HG02623 (cell line): ENCODE measurements around the gene TBCB.
"Not testable (repeated sequence)": the region's sequence is repeated elsewhere in the genome, so short reads cannot be mapped to it uniquely, and the experiment has no call there.

ENCODE experiments used
- ATAC-seq: cut with Tn5 transposase; IDR thresholded peaks from one replicate; pipeline ENCODE4 v1.9.1; 2021; ENCODE audit warnings: moderate library complexity; ENCODE audit not compliant: unreplicated experiment

TBCB gene

DNA sequence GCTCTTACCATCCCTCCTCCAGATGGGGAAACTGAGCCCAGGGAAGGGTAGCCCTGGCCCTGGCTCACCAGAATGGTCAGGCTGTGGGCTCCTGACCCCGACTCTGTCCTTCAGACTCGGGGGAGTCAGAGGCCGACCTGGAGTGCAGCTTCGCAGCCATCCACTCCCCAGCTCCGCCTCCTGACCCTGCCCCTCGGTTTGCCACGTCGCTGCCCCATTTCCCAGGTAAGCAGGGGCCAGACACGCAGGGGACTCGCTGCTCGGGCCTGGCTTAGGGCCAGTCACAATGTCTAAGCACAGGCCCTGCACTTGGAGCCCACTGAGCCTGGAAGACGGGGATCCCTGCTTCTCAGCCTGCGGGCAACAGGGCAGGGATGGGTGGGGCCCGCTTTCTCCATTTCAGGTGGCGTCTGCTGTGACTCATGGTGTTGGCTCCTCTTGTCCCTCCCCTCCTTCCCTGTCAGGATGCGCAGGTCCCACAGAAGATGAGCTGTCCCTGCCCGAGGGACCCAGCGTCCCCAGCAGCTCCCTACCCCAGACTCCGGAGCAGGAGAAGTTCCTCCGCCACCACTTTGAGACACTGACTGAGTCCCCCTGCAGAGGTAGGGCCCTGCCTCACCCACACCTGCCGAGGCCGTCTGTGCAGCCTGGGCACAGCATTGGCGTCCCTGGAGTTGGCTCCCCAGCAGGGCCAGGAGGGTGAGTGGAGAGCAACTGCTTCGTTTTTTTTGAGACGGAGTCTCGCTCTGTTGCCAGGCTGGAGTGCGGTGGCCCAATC is 13.5 kb upstream of the TBCB start:
- ATAC-seq: no peak

DNA sequence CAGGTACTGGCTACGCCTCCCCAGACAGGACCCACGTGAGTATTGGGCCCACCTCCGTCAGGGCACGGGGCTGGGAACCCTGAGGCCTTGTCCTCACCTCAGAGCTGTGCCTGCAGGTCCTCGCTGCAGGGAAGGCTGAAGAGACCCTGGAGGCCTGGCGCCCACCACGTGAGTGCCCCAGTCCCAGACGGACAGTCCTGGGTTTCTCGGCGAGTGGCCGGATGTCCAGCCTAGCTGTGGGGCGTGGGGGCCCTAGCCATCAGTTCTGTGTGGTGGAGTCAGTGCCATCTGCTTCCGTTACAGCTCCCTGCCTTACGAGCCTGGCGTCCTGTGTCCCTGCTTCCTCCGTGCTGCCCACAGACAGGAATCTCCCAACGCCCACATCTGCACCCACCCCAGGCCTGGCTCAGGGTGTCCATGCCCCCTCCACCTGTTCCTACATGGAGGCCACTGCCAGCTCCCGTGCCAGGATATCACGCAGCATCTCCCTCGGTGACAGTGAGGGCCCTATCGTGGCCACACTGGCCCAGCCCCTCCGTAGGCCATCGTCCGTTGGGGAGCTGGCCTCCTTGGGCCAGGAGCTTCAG is 12.1 kb upstream of the TBCB start:
- no peak for ATAC-seq

DNA sequence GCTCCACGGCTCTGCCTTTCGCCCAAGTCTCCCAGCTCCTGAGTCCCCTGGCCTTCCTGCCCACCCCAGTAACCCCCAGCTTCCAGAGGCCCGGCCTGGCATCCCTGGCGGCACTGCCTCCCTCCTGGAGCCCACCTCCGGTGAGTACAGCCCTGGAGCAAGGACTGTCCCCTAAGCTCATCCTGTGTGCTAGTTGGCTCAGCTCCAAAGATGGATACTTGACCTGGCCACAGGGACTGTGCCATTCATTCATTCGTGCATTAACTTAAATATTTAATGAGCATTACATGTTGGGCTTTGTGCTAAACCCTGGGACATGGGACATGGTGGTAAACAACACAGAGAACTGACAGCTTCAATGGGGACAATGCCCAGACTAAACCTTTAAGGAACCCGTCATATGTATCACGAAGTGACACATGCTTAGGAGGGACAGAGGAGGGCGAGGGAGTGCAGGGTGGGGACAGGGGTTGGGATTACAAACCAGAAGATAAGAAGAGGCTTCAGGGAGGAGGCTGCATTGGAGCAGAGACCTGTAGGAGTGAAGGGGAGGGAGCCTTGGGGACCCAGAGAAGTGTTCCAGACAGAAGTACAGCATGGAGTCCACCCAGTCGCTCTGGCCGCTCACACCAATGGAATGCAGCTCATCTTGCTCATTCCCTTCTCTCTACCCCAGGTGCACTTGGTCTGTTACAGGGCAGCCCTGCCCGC is 11.3 kb upstream of the TBCB start:
- ATAC-seq: no peak

DNA sequence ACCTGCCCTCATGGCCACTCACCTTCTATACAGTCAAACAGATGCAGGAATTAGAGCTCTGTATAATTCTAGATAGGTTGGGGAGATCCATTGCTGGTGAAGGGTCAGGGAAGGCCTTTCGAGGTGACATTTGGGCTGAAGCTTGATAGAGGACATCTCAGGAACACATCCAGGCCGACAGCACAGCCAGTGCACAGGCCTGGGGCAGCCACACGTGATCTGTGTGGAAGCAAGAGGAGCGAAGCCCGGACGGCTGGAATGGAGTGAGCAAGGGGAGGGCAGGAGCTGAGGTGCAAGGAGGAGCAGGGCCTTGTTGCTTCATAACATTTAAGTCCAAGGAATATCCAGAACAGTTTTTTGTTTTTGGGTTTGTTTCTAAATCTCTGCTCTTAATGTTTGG is 8.8 kb upstream of the TBCB start:
- no peak for ATAC-seq

DNA sequence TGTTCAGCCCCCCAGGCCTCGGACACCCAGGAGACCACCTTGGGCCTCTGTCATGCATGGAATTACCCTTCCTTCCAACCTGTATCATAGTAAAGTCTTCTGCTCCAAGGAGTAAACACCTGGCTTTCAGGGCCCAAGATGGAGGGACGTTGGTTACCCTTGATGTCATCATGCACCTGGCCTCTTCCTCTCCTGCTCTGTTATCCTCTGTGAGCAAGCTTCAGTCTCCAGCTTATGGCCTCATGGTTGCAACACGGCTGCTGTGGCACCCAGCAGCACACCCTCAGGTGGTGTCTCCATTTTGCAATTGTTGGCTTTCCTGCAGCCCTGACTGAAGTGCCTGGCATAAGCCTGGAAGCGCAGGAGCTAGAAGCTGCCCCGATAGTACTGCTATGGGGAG is 8.3 kb upstream of the TBCB start:
- ATAC-seq: no peak

DNA sequence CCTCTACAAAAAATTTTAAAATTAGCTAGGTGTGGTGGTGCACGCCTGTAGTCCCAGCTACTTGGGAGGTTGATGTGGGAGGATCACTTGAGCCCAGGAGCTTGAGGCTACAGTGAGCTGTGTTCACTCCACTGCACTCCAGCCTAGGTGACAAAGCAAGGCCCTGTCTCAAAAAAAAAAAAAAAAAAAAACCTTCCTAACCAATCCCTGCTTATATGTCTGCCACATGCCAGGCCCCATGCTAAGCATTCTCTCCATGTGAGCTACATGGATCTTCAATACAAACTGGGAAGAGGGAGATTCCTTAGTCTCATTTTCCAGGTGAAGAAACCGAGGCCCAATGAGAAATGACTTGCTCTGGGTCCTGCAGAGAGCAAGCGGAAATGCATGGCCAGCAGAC is 6.6 kb upstream of the TBCB start:
- no peak for ATAC-seq

DNA sequence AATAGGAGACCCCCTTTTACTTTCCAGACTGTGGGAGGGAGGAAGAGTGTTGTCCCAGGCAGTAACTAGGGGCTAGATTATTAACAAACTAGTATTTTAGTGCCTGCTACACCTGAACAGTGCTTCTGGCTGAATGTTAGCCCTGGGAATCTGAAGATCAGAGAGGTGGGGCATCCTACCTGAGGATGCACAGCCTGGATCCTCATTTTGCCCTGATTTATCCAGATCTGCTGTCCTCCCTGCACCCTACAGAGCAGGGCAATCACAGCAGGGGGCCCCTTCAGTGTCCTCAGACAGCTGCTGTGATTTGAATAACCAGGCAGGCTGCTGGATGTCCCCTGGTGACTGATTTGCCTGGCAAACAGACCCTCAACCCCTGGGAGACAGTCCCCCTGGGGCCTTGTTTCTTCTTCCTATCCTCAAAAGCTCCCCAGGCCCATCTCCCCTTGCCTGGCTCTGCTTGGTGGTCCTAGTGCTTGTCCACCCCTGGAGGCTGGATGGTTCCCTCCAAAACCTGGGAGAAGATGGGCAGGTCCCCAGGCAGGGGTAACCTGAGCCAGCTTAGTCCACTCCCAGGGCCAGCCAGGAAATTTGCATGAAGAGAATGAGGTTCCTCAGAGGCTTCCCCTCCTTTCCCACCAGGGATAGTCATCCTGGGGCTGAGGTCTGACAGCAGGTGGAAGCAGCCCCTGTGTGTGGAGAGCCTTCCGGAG is 4.6 kb upstream of the TBCB start, which contains the start of gene OVOL3:
Gene OVOL3, plus strand, starts transcription at position 657 of the 713 bp plus-strand sequence. CDS start 60 bp downstream, outside the sequence.
- ATAC-seq: no peak

DNA sequence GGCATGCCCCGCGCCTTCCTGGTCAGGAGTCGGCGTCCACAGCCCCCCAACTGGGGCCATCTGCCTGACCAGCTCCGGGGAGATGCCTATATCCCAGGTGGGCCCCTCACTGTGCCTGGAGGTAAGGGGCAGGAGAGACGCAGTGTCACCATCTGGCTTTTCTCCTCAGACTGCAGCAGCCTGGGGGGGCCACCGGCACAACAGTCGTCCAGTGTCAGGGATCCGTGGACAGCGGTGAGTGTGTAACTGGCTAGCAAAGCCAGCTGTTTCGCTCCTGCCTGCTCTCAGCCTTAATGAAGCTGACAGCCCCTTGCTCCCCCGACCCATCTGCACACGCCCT is 4.1 kb upstream of the TBCB start:
- no peak for ATAC-seq

DNA sequence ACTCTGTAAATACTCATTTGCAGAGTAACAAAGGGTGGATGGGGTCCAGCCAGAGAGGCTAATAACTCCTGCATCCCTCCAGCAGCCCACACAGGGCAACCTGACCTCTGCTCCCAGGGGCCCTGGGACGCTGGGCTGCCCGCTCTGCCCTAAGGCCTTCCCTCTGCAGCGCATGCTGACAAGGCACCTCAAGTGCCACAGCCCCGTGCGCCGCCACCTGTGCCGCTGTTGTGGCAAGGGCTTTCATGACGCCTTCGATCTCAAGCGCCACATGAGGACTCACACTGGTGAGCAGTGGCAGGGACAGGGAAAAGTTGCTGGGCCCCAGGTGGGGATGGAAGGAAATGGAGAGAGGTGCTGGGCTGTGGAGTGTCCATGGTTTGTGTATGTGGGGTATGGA is 2.6 kb upstream of the TBCB start:
- ATAC-seq: no peak

DNA sequence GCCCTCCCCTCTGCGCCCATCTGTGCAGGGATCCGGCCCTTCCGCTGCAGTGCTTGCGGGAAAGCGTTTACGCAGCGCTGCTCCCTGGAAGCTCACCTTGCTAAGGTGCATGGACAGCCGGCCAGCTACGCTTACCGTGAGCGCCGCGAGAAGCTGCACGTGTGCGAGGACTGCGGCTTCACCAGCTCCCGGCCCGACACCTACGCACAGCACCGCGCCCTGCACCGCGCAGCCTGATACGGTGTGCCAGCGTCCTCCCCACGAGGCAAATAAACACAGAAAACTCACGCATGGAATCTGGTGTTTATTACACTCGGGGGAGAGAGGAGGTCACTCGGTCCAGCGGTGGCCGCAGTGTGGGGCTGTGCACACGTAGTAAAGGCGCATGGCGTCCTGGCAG is 1.8 kb upstream of the TBCB start:
- ATAC-seq: no peak

DNA sequence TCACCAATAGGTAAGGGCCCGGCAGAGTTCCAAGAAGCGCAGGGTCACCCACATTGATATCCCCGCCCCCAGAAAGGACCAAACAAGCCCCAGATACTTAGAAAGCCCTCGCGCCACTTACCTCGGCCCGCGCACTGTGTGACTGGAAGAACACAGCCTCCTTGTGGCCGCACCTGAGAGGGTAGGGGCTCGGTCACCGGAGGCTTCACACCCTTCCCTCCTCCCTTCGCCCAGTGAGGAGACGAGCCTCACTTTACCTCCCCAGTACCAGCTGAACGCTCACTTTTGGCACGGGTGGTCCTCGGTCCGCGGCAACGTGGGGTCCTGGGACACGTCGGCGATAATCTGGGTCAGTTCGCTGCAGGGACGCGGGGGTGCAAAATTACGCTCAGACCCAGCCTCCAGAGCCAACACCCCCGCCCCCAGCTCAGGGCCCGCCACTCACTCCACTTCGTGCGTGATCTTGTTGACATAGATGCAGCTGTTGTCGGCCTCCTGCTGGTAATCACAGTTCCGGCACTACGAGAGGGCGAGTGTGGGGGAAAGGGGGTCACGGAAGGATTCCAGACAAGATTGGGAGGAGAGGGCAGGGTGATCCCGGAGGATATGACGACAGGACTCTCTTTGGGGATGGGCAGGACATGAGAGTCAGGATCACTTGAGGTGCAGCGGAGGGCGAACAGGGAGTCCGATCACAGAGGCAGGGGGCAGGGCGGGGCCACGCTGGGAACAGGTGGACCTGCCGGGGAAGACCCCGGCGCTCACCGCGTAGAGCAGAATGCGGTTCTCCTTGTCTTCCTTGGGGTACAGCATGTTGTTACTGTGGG is 1.2 kb upstream of the TBCB start:
- ATAC-seq: no peak

DNA sequence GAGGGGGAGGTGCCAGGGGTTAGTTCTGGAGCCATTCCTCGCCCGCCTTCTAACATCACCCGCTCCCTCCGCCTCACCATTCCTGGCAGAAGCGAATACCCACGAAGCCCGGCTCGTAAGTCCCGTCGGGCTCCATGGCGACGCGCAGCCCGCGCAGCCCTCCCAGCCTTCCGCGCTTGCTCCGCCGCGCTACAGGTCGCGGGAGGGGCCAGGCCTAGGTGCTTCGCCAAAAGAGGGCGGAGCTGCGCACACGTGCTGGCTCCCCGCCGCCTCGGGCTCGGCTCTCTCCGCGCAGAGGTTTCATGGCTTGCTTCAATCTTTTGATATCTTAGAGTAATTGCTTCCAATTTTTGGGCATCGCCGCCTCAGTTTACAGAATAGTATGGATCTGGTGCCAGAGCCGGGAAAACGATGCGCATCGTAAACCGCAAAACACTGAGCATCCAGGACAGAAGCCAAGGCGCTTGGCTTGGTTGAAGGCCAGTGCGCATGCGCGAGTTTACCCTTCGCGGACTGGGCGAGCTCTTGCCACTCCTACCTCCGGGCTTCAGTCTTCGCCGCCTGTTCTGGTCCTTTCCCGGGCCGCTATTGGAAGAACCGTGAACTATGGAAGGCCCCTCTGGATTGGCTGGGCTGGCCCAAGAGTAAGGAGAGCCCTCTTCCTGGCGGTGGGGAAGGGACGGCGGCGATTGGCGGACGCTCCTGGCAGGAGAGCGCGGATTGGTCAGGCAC is 381 bp upstream of the TBCB start, which contains the start of gene POLR2I:
Gene POLR2I, minus strand, starts transcription at position 155 of the 732 bp plus-strand sequence. Its CDS starts 19 bp downstream, at position 136.
- ATAC-seq: peak; percentile 81

DNA sequence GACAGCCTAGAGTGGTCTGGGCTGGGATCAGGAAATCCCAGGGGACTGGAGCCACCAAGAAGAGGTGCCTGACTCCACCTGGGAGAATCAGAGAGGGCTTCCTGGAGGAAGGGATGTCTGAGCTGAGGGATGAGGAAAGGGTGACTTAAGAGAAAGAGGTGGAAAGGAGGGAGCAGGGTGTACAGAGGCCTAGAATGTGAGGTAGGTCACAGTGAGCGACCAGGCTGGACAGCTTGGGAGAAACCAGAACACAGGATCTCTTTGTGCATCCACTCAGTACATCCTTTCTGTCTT is 1.0 kb downstream of the TBCB start:
- ATAC-seq: no peak

DNA sequence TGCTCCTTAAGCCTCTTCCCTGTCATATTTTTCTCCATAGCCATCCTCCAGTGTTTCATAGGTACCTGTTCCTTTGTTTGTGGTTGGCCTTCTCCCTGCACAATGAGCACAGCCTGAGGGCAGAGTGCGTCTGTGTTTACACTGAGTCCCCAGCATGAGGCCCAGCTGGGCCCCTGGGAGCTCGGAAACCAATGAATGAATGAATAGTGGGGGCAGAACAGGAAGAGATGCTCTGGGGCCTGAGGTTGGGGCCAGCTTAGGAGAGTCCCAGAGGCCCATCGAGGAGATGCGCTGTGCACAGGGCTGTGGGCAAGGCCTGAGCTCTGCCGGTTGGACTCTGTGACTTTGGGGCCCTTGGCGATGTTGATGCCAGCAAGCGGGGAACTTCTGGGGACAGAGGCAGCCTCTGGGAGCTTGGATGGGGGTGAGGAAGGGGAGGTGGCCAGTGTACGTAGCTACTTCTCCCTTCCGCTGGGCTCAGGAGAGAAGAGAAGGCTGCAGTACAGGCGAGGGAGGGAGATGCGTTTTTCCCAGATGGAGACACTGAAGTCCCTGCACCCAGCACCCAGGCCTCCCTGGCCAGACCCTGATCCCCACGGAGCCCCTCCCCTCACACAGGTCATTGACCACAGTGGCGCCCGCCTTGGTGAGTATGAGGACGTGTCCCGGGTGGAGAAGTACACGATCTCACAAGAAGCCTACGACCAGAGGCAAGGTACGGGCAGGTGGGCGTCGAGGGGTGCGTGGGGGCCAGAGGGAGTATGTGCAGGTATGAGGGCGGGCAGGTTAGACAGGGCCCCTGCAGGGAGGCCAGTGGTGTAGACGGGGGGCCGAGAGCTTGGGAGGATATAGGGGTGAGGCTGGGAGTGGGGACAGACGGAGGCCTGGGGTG is 5.1 kb downstream of the TBCB start:
- no peak for ATAC-seq

DNA sequence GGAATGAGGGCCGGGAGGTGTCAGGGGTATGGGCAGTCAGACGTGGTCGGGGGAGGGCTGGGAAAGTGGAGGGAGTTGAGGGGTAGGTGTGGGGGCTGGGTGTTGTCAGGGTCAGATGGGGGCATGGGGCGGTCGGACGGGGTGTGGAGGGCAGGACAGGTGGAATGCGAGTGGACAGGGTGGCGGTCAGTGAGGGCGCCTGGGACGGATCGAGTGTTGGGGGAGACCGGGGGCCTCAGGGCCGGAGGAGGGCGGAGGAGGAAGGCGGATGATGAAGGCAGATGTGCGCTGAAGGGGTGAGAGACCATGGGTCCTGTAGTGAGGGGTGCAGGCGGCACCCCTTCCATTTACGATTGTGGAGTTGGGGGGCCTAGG is 5.7 kb downstream of the TBCB start:
- ATAC-seq: no peak

DNA sequence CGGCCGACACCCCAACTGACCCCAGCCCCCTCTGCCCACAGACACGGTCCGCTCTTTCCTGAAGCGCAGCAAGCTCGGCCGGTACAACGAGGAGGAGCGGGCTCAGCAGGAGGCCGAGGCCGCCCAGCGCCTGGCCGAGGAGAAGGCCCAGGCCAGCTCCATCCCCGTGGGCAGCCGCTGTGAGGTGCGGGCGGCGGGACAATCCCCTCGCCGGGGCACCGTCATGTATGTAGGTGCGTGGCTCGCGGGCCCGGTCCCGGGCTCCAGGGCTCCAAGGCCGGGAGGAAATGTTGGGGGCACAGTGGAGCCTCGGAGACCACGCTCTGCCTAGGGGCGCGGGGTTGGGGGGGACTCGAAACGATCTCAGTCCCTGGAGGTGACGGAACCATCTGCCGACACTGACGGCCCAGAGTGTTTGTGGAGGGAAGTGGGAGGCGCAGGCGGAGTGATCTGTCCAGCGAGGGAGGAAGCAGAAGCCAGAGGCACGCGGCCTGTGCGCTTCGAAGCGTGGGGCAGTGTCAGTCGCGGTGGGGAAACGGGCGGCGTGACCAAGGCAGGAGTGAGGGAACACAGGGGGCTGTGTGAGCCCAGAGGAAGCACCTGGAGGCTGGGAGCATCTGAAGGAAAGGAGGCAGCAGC is 6.3 kb downstream of the TBCB start:
- ATAC-seq: no peak

DNA sequence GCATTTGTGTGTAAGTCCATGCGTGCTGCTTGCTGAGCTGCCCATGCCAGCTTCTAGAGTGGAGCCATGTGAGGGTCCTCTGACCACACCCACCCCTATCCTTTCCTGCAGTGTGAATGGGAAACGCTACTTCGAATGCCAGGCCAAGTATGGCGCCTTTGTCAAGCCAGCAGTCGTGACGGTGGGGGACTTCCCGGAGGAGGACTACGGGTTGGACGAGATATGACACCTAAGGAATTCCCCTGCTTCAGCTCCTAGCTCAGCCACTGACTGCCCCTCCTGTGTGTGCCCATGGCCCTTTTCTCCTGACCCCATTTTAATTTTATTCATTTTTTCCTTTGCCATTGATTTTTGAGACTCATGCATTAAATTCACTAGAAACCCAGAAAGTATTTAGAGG is 10.3 kb downstream of the TBCB start:
- no peak for ATAC-seq

DNA sequence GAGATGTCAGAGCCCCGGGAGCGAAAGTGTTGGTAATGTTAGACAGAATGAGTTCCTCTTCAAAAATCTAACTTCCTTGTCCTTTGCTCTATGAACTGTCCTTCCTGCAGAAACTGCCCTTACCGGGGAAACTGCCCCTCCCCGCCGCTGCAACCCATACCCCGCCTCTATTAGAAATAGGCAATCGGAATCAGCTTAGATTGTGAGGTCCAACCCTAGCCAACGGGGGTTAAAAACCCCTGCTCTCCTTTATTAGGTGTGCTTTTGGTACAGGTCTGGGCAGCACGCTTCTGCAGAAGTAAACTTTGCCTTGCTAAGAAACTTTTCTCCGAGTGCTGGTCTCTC is 13.1 kb downstream of the TBCB start:
- ATAC-seq: no peak

DNA sequence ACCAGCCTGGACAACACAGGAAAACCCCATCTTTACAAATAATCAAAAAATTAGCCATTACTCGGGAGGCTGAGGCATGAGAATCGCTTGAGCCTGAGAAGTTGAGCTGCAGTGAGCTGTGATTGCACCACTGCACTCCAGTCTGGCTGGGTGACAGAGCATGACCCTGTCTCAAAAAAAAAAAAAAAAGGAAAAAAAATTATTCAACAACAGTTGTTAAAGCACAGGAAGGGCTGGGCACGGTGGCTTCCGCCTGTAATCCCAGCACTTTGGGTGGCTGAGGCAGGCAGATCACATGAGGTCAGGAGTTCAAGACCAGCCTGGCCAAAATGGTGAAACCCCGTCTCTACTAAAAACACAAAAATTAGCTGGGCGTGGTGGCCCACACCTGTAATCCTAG is 16.0 kb downstream of the TBCB start:
- ATAC-seq: not testable (repeated sequence)
